Small intestine (tissue), 7 donors: ENCODE data around the gene ITIH4. TPM values are rescaled to one million over a fixed set of nuclear protein-coding genes. Genes with fewer than 3 reads are reported as not detected.

ENCODE experiments used
- DNase-seq, 2 donors: peaks; one replicate each; pipeline versions ENCODE4 v3.0.0 to v3.0.0-alpha.2; 2013
- FAIRE-seq: peaks from 2 replicates; lab custom pipeline; 2012; peaks lifted over from hg19 to GRCh38; lab: Jason Lieb, UNC
- H3K27ac ChIP-seq, 3 donors: one replicate each; pipeline ENCODE4 v1.5.1; 2013; ENCODE audit warnings: low read length in 2 of 3, mild to moderate bottlenecking in 2 of 3, control low read depth in 1 of 3, inconsistent platforms in 1 of 3, low read depth in 1 of 3, moderate library complexity in 1 of 3
- H3K27me3 ChIP-seq, 3 donors: one replicate each; pipeline ENCODE4 v1.6.1; 2013; ENCODE audit warnings: low read length in 3 of 3, inconsistent platforms in 1 of 3; ENCODE audit not compliant: control insufficient read depth in 3 of 3, insufficient read depth in 3 of 3
- H3K36me3 ChIP-seq, 3 donors: one replicate each; pipeline ENCODE4 v1.6.1; 2013; ENCODE audit warnings: low read length in 3 of 3, inconsistent platforms in 1 of 3, low read depth in 1 of 3, mild to moderate bottlenecking in 1 of 3, moderate library complexity in 1 of 3; ENCODE audit not compliant: control insufficient read depth in 3 of 3, insufficient read depth in 2 of 3
- H3K4me1 ChIP-seq, 3 donors: one replicate each; pipeline ENCODE4 v1.6.1; 2013; ENCODE audit warnings: low read length in 2 of 3, inconsistent platforms in 1 of 3, low read depth in 1 of 3, mild to moderate bottlenecking in 1 of 3, moderate library complexity in 1 of 3; ENCODE audit not compliant: control insufficient read depth in 3 of 3, insufficient read depth in 2 of 3
- H3K4me3 ChIP-seq, 3 donors: one replicate each; pipeline ENCODE4 v1.5.1; 2013; ENCODE audit warnings: low read length in 3 of 3, control low read depth in 1 of 3, inconsistent platforms in 1 of 3, low read depth in 1 of 3, mild to moderate bottlenecking in 1 of 3, moderate library complexity in 1 of 3
- H3K9me3 ChIP-seq, 2 donors: one replicate each; pipeline ENCODE4 v1.6.1; 2013; ENCODE audit warnings: low read depth in 1 of 2, low read length in 1 of 2; ENCODE audit not compliant: control insufficient read depth in 2 of 2, insufficient read depth in 1 of 2
- WGBS, 3 donors: extraction: QIAGEN DNeasy Blood & Tissue Kit; methylation state at CpG; one replicate each; pipeline ENCODE4 v1.1.7; 2013; 5-methylcytosine and 5-hydroxymethylcytosine counted together
- polyA plus RNA-seq, 4 donors: library from polyadenylated mRNA; stranded (reverse) in 3 of 4; unstranded in 1 of 4; fragments of 200-250 nt in 3 of 4; fragments of 120-200 nt in 1 of 4; gene quantifications; one replicate each; pipeline versions ENCODE4 v1.2.1 to v1.2.3, GENCODE V29; 2013
- donor health status: healthy with polysubstance abuse.
- donor health status: control.
- donor health status: control.
- donor health status: Bipolar disorder and iron deficiency.
- donor health status: healthy.

The ITIH4 gene
- polyA plus RNA-seq, 4 donors: 0.67 to 4.9 (median 2.8) TPM

- Histone ChIP-seq H3K4me1 (peaks cover 0 to 23% (median 0%) of the 10 kb centered on the region in 3 donors), H3K27ac (no peak overlapping the region), H3K36me3 (no peaks in the 10 kb centered on the region), H3K9me3 (no peaks in the 10 kb centered on the region), H3K4me3 (no peak overlapping the region), H3K27me3 (no peaks in the 10 kb centered on the region)
- no peak for FAIRE-seq
- DNase-seq: no peak
- WGBS, 3 donors: 82 to 87% (median 84%) methylated on average over 13 of the region's 13 CpGs
Measured at GRCh38 chr3:52790741-52791140, 39.7 kb downstream of the ITIH4 start.

DNA sequence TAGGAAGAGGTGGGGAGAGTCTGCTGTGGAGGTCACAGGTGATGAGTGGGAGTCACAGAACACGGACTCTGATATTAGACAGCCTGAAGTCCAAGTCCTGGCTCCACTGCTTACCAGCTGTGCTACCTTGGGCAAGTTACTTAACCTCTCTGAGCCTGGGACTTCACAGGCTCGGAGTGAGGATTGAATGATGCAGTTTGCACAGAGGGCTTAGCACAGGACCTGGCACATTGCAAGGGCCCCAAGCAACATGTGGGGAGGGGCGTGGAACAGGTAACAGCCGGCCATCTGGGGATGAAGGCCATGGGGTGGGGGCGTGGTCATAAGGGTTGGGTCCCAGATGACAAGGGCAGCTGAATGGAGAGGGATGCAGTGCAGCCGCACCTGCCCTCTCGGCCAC, 40.1 kb downstream of the ITIH4 start:
- H3K27ac ChIP-seq: no peak overlapping the region
- H3K36me3 ChIP-seq: no peaks in the 10 kb centered on the region
- DNase-seq (no peak), FAIRE-seq (no peak)
- H3K9me3 ChIP-seq: no peaks in the 10 kb centered on the region
- peaks cover 0 to 23% (median 0%) of the 10 kb centered on the region in 3 donors for H3K4me1 ChIP-seq
- 69 to 79% (median 69%) methylated on average over 7 of the region's 7 CpGs for WGBS, 3 donors
- H3K4me3 ChIP-seq: no peak overlapping the region
- no peaks in the 10 kb centered on the region for H3K27me3 ChIP-seq

DNA sequence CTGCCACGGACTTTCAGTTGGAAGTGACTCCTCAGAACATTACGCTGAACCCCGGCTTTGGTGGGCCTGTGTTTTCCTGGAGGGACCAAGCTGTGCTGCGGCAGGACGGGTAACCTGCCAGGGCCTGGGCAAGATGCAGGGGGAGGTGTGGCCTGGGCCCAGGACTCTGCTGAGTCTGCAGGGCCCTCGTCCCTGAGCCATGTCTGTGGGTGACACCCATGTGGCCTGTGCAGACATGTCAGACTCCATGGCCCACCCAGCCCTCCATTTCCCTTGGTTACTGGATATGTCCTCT, 40.8 kb downstream of the ITIH4 start:
- H3K27me3 ChIP-seq: no peaks in the 10 kb centered on the region
- WGBS, 3 donors: 85 to 89% (median 86%) methylated on average over 6 of the region's 6 CpGs
- H3K4me1 ChIP-seq: peaks cover 0 to 19% (median 0%) of the 10 kb centered on the region in 3 donors
- H3K4me3 ChIP-seq: no peak overlapping the region
- no peak overlapping the region for H3K27ac ChIP-seq
- H3K36me3 ChIP-seq: no peaks in the 10 kb centered on the region
- FAIRE-seq: no peak
- no peaks in the 10 kb centered on the region for H3K9me3 ChIP-seq
- no peak for DNase-seq

DNA sequence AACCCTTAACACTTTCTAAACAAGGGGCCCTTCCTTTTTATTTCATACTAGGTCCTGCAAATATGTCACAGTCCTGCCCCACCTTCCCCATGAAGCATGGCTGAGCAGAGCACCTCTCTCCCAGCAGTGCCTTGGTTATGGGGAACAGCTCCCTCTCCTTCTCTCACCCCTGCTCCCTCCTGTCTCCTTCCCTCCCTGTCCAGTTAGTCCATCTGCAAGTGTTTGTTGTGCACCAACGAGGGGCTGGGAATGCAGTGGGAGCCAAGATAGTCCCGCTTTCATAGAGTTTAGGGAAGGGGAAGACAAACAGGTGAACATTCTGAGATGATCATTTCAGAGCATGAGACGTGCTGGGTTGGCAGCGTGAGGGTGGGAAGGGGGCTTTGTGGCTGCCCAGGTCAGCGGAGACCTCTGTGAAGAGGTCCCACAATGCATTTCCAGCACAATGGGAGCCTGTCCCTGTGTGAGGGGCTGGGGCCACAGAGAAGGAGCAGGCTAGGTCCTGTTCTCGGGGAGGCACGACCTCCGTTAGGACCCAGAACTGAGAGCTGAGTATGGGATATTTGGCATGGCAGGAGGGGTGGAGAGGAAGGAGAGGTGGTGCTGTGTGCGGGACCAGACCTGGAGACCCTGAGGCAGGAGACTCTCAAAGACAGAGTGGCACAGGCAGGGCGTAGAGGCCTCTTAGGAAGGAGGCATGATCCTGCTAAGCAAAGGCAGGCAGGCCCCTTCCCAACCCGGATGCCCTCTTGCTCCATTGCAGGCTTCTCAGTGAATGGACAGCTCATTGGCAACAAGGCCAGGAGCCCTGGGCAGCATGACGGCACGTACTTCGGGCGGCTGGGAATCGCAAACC, 41.4 kb downstream of the ITIH4 start:
- no peak overlapping the region for H3K4me3 ChIP-seq
- H3K4me1 ChIP-seq: peaks cover 0 to 15% (median 0%) of the 10 kb centered on the region in 3 donors
- WGBS, 3 donors: 82 to 86% (median 85%) methylated on average over 16 of the region's 16 CpGs
- H3K36me3 ChIP-seq: no peaks in the 10 kb centered on the region
- H3K27ac ChIP-seq: no peak overlapping the region
- no peak for DNase-seq
- no peaks in the 10 kb centered on the region for H3K27me3 ChIP-seq
- H3K9me3 ChIP-seq: no peaks in the 10 kb centered on the region
- FAIRE-seq: no peak

DNA sequence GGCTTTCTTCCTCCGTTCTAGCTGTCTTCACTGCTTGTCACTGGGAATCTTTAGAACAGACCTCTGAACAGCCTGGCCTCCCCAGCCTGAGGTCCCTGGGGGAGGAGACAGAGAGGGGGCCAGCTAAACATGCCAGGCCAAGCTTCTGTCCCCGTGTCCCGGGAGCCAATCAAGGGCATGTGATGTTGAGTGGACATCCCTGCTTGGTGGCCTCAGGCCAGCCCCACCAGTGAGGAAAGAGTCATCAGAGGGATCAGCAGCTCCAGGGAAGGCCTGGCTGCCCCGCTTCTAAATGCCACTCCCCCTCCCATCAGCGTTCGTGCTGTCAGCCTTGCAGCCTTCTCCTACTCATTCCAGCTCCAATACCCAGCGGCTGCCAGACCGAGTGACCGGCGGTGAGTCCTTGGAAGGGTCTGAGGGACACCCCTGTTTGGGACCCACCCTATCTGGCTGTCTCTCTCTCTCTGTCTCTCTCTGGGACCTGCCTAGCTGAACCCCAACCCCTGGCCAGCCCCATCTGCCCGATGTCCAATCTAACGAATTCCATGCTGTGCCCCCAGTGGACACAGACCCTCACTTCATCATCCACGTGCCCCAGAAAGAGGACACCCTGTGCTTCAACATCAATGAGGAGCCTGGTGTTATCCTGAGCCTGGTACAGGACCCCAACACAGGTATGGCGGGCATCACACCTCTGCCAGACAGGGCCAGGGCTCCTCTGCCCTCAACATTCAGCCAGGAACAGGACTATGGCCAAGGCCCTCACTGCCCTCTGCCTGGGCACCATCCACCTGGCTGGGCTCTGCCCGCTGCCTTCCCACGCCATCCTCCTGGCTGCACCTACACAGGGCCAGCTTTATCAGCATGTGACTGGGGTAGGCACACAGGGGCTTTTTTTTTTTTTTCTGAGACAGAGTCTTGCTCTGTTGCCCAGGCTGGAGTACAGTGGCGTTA, 42.5 kb downstream of the ITIH4 start:
- H3K27me3 ChIP-seq: no peaks in the 10 kb centered on the region
- FAIRE-seq (no peak), DNase-seq (no peak)
- no peaks in the 10 kb centered on the region for H3K36me3 ChIP-seq
- no peak overlapping the region for H3K4me3 ChIP-seq
- peaks cover 0 to 9% (median 0%) of the 10 kb centered on the region in 3 donors for H3K4me1 ChIP-seq
- no peaks in the 10 kb centered on the region for H3K9me3 ChIP-seq
- no peak overlapping the region for H3K27ac ChIP-seq
- WGBS, 3 donors: 68 to 78% (median 77%) methylated on average over 16 to 17 of the region's 17 CpGs

- no peak overlapping the region for H3K27ac ChIP-seq
- no peaks in the 10 kb centered on the region for H3K36me3 ChIP-seq
- FAIRE-seq (no peak), DNase-seq (no peak)
- H3K4me1 ChIP-seq: peaks cover 0 to 5% (median 0%) of the 10 kb centered on the region in 3 donors
- 72 to 84% (median 81%) methylated on average over 11 of the region's 11 CpGs for WGBS, 3 donors
- peaks cover 0 to 2% (median 0%) of the 10 kb centered on the region in 3 donors for H3K27me3 ChIP-seq
- no peaks in the 10 kb centered on the region for H3K9me3 ChIP-seq
- H3K4me3 ChIP-seq: no peak overlapping the region
Measured at GRCh38 chr3:52787246-52787645, 43.2 kb downstream of the ITIH4 start.

DNA sequence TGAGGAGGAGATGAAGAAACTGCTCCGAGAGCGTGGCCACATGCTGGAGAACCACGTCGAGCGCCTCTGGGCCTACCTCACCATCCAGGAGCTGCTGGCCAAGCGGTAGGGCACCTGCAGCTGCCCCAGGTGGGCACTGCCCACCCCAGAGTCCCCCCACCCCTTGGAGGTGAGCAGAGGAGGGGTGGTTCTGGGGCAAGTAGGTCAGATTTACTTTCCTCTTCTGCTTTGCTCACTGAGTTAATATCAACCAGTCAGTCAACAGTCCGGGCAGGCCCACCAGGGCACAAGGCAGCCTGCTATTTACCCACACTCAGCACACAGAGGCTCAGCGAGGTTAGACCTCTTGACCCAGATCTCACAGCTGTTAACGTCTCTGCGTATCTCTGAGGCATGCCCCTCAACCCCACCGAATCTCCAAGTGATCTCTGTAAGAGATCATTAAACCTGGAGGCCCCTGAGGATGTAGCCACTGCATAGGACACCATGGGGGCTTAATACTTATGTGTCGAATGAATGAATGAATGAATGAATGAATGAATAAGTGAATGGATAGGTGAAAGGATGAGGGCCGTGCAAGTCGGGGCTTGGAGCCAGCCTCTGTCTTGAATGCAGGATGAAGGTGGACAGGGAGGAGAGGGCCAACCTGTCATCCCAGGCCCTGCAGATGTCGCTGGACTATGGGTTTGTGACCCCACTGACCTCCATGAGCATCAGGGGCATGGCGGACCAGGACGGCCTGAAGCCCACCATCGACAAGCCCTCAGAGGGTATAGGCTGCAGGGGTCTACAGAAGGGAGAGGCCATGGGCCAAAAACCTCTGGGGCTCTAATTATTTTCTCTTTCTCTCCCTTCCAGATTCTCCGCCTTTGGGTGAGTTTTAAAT, 43.9 kb downstream of the ITIH4 start:
- no peak overlapping the region for H3K4me3 ChIP-seq
- no peaks in the 10 kb centered on the region for H3K4me1 ChIP-seq
- H3K27ac ChIP-seq: no peak overlapping the region
- DNase-seq (no peak), FAIRE-seq (no peak)
- H3K9me3 ChIP-seq: no peaks in the 10 kb centered on the region
- WGBS, 3 donors: 78 to 87% (median 86%) methylated on average over 14 to 19 of the region's 19 CpGs
- H3K36me3 ChIP-seq: no peaks in the 10 kb centered on the region
- peaks cover 0 to 2% (median 0%) of the 10 kb centered on the region in 3 donors for H3K27me3 ChIP-seq
